ENCODE measurements around the gene TSPAN4. TPM values are rescaled to one million over a fixed set of nuclear protein-coding genes. Genes with fewer than 3 reads are reported as not detected.

TSPAN4 gene
- total and polyA plus RNA-seq, 2 of the 13 experiments (the other 11 are each of a cell fraction or from before 2014, with no cell fraction given) = 31.7 to 68.3 TPM

DNA sequence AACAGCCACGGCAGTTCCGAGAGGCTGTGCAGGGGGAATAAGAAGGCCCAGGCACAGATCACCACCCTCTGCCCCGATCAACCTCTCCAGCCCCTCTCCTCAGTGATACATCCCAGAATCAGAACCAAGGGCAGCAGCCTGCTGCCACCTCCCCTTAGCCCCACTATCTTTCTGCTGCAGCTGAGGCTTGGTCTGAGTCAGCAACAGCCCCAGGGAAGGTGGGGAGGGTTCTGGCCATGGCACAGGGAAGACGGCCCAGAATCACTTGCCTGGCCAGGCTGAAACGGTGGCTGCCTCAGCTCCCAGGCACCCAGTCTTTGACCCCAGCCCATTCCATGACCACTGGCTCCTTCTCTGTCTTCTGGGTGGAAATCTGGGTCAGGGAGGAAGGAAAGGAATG lies 65.6 kb downstream of the TSPAN4 start:
- Histone ChIP-seq H3K36me3 (replicated peaks in 1 of 2; ENCODE audit: control insufficient read depth in 1 of 2, insufficient read depth in 2 of 2, low read length in 2 of 2) (peaks cover 10 to 21% of the 10 kb centered on the region in 2 experiments), H3K9me3 (ENCODE audit: low read length) (no peaks in the 10 kb centered on the region), H3K9ac (ENCODE audit: insufficient read depth, low read depth, low read length) (no peak overlapping the region), H4K20me1 (ENCODE audit: insufficient read depth, low read length) (no peaks in the 10 kb centered on the region), H3K4me2 (ENCODE audit: low read depth, low read length) (no peak overlapping the region), H3K27me3 (ENCODE audit: control insufficient read depth in 1 of 2, insufficient read depth in 2 of 2, low read length in 2 of 2) (no peaks in the 10 kb centered on the region; a peak in 2 of 5 replicates), H3K4me1 (ENCODE audit: insufficient read depth, low read length) (peaks cover 25% of the 10 kb centered on the region), H2AFZ (ENCODE audit: low read length) (no peak overlapping the region), H3K4me3 (replicated peaks in 1 of 3; ENCODE audit: insufficient read depth in 1 of 3, low read depth in 2 of 3, low read length in 3 of 3) (no peak overlapping the region), H3K79me2 (ENCODE audit: insufficient read depth, low read length) (peaks cover 30% of the 10 kb centered on the region), H3K27ac (ENCODE audit: extremely low read length, insufficient read depth, low read length) (no peak overlapping the region)
- ATAC-seq = no peak
- FAIRE-seq = no peak
- in situ Hi-C loops (cut with HindIII; ENCODE audit: extremely low pct_ligation_motif_present, low pct_unique_long_range_greater_than_20kb) (no loop called here), intact Hi-C loops (cut with micrococcal nuclease; ENCODE audit: unreplicated experiment) (no loop called here)
- POLR2A ChIA-PET = no interaction called here
- DNase-seq (ENCODE audit: low spot score) = no peak
- CTCF ChIA-PET (ENCODE audit: low intra/inter-chr PET ratio, low total read pairs) = no interaction called here
- 88% methylated on average over 3 of the region's 5 CpGs for WGBS (ENCODE audit: low lambda C conversion rate)
- BruUV-seq (replicated peaks) = no TSS peak
- no peak for TF ChIP-seq ZFP36L1 (CRISPR knock-in tag; IDR thresholded peaks at IDR 0.05)
- TF ChIP-seq, protein P1, sequence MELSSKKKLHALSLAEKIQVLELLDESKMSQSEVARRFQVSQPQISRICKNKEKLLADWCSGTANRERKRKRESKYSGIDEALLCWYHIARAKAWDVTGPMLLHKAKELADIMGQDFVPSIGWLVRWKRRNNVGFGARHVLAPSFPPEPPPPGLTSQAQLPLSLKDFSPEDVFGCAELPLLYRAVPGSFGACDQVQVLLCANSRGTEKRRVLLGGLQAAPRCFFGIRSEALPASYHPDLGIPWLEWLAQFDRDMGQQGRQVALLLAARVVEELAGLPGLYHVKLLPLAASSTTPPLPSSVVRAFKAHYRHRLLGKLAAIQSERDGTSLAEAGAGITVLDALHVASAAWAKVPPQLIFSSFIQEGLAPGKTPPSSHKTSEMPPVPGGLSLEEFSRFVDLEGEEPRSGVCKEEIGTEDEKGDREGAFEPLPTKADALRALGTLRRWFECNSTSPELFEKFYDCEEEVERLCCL (CRISPR knock-in tag; IDR thresholded peaks at IDR 0.05; ENCODE audit: borderline replicate concordance) = no peak
- TF ChIP-seq RORA (CRISPR knock-in tag; IDR thresholded peaks at IDR 0.05) = no peak
- TF ChIP-seq ZNF749 (CRISPR knock-in tag; IDR thresholded peaks at IDR 0.05; ENCODE audit: borderline replicate concordance) = no peak
- TF ChIP-seq BCL6 (CRISPR knock-in tag; IDR thresholded peaks at IDR 0.05) = no peak
- TF ChIP-seq SMYD3 (CRISPR knock-in tag; IDR thresholded peaks at IDR 0.05) = no peak
- no peak for TF ChIP-seq TBP (CRISPR knock-in tag; IDR thresholded peaks at IDR 0.05)
- no peak for TF ChIP-seq ZNF788 (CRISPR knock-in tag; IDR thresholded peaks at IDR 0.05; ENCODE audit: borderline replicate concordance)
- TF ChIP-seq ZFP91 (CRISPR knock-in tag; IDR thresholded peaks at IDR 0.05; ENCODE audit: borderline replicate concordance) = no peak
- no peak for TF ChIP-seq ZFP41 (CRISPR knock-in tag; IDR thresholded peaks at IDR 0.05; ENCODE audit: borderline replicate concordance)
- TF ChIP-seq TBX3 (IDR thresholded peaks at IDR 0.05; ENCODE audit: borderline replicate concordance) = no peak
- no peak for TF ChIP-seq NFRKB (IDR thresholded peaks at IDR 0.05)
